Astrocyte (in vitro differentiated cells and primary cell): ENCODE data around the gene PIK3R2.

Experiments
- CTCF ChIP-seq: IDR thresholded peaks from 2 replicates; pipeline ENCODE4 v1.5.1; 2011; ENCODE audit warnings: low read depth, mild to moderate bottlenecking, inconsistent platforms, low read length, moderate library complexity; ENCODE audit not compliant: insufficient read depth
- EZH2 ChIP-seq: IDR thresholded peaks from 2 replicates; pipeline ENCODE4 v1.6.1; 2012; ENCODE audit warnings: mild to moderate bottlenecking, low read length, inconsistent platforms; ENCODE audit not compliant: insufficient read depth

GRCh38 chr19:18174983-18175382 is 22.0 kb downstream of the PIK3R2 start:
- TF ChIP-seq CTCF (no peak), EZH2 (no peak)
